ENCODE results near the gene GNG4.
"Not testable (repeated sequence)": the region's sequence is repeated elsewhere in the genome, so short reads cannot be mapped to it uniquely, and the experiment has no call there.

Gene GNG4

DNA sequence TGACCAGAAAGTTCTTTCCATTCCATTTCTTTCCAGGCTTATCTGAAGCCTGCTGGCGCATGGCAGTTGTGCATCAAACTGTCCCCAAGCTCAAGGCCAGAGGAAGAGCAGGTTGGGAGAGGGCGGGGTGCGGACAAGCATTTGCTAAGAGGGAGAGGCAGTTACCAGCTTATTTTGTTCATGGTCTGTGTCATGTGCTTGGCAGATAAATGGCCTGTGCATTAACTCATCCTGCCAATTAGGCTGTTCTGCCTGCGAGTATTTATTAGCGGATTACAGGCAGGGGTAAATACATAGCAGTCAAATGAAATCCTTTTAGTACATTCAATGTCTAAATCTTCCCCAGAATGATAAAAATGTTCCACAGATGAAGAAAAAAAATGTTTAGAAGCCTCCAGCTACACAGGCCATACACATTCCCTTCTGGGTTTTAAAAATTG, 96.5 kb downstream of the GNG4 start:
- DNase-seq (ENCODE audit: low read depth), result peak; percentile 36
- TF ChIP-seq, protein P1, sequence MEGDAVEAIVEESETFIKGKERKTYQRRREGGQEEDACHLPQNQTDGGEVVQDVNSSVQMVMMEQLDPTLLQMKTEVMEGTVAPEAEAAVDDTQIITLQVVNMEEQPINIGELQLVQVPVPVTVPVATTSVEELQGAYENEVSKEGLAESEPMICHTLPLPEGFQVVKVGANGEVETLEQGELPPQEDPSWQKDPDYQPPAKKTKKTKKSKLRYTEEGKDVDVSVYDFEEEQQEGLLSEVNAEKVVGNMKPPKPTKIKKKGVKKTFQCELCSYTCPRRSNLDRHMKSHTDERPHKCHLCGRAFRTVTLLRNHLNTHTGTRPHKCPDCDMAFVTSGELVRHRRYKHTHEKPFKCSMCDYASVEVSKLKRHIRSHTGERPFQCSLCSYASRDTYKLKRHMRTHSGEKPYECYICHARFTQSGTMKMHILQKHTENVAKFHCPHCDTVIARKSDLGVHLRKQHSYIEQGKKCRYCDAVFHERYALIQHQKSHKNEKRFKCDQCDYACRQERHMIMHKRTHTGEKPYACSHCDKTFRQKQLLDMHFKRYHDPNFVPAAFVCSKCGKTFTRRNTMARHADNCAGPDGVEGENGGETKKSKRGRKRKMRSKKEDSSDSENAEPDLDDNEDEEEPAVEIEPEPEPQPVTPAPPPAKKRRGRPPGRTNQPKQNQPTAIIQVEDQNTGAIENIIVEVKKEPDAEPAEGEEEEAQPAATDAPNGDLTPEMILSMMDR (conservative IDR thresholded peaks at IDR 0.05; ENCODE audit: low read length), result no peak
- no peak overlapping the region for H3K4me3 ChIP-seq (ENCODE audit: low read length)

DNA sequence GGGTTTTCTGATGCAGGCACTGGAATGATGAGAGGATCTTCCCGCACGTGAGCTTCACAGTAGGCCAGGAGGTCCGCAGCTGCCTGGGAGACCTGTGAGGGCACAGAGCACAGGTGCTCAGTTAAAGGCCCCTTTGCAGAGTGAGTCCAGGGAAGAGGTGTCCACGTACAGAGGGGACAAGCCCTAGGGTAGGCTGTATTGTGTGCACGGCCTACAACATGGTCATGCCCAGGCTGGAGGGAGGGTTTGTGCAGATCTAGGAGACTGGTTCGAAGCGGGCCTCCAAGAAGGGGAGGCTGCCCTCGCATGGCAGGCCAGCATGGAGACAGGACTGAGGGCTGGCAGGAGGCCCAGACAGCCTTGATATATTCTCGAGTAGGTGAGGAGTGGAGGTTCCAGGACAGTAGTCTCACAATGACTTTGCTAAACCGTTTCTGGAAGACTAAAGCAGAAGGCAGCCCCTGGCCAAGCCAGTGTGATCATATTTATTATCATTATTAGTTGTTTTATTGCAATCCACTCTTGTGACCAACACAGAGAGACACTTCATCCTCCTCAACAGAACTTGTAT, 97.4 kb downstream of the GNG4 start:
- TF ChIP-seq, protein P1 (conservative IDR thresholded peaks at IDR 0.05; ENCODE audit: low read length), result no peak
- H3K4me3 ChIP-seq (ENCODE audit: low read length), result no peak overlapping the region
- no peak for DNase-seq (ENCODE audit: low read depth)

DNA sequence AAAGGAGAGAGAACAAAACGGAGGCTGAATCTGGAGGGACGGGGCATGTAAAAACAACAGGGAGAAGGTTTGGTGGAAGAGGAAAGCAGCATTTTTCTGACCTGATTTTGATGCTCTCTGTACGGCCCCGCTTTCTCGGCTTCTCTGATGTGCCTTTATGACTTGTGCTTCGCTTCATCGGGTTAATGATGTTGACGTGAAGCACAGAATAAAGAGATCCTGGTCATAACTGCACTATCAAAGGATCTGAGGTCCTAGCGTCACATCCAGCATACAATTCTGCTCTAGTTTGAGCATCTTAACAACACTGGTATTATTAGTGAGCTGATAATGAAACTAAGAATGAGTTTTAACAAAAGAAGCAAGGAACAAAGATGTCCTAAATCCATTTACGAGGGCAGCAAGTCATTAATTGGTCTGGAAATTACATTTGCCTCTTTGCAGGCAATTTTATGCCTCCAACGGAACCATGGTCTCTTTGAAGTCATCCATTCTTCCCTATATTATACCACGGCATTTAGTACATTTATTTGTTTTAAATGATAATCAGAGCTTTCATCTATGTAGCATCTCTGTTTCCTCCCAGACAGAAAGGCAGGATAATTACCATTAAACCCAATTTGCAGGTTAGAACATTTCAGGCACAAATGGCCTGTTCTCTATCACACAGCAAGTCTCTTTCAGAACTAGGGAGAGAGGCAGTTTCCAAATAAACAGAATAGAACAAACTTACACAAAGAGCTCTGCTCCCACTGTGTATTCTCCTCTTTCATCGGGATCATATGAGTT, 100.0 kb downstream of the GNG4 start:
- DNase-seq (ENCODE audit: low read depth), result no peak
- no peak overlapping the region for H3K4me3 ChIP-seq (ENCODE audit: low read length)
- TF ChIP-seq, protein P1 (conservative IDR thresholded peaks at IDR 0.05; ENCODE audit: low read length), result no peak

DNA sequence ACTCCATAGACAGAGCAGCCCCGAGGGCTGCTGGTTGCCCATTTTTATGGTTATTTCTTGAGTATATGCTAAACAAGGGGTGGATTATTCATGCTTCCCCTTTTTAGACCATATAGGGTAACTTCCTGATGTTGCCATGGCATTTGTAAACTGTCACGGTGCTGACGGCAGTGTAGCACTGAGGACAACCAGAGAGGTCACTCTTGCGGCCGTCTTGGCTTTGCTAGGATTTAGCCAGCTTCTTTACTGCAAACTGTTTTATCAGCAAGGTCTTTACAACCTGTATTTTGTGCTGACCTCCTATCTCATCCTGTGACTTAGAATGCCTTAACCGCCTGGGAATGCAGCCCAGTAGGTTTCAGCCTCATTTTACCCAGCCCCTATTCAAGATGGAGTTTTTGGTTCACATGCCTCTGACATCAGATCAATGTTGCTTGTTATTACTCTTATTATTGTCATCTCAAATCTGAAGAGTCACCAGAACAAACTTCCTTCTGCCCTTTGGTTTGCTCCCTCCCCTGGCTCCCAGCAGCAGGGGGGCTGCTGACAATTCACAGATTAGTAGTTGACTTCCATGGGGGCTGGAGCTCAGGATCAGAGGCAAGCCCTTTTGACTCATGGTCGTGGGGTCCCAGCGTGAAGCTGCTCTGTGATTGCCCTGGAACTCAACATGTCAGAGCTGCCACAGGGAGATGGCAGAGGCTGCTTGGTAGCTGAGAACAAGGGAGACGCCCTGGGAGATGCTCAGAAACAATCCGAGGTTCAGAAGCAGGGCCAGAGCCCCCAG, 103.0 kb downstream of the GNG4 start:
- DNase-seq (ENCODE audit: low read depth); H3K4me3 ChIP-seq (ENCODE audit: low read length): not testable (repeated sequence)

DNA sequence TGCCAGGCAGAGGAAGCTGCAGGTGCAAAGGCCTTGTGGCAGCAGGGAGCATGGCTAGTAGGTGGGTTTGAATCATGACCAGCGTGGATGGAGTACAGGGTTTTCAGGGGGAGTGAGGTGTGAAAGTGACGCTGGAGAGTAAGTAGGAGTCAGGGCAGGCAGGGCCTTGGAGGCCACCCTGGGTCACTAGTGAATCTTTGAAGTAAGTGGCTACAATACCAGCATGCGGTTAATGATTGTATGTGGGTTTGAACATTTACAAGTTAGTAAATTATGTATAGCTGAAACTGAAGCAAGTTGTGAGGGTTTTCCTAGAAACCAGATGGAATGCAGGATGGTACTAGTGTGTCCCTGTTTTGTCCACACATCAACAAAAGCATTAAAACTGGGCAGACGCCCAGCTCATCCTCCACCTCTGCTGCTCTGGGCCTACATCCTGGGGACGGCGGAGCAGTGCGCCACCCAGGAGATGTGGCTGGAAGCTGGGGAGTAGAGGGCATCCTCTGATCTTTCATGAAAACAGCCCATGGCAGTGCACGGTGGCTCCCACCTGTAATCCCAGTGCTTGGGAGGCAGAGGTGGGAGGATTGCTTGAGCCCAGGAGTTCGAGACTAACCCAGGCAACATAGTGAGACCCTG, 104.2 kb downstream of the GNG4 start:
- no peak for DNase-seq (ENCODE audit: low read depth)
- TF ChIP-seq, protein P1 (conservative IDR thresholded peaks at IDR 0.05; ENCODE audit: low read length), result no peak

DNA sequence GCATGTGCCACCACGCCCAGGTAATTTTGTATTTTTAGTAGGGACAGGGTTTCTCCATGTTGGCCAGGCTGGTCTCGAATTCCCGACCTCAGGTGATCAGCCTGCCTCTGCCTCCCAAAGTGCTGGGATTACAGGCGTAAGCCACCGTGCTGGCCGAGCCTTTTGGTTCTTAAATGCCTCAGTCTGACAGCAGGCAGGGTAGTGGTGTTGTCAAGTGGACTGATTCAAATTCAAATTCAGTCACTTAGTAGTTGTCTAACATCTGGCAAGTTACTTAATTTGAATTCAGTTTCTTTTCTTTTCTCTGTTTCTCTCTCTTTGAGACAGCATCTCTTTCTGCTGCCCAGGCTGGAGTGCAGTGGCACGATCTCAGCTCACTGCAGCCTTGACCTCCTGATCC, 106.7 kb downstream of the GNG4 start:
- H3K4me3 ChIP-seq (ENCODE audit: low read length); DNase-seq (ENCODE audit: low read depth): not testable (repeated sequence)

More for the DNA sequence above, 104.2 kb downstream of the GNG4 start:
- H3K4me3 ChIP-seq (ENCODE audit: low read length), result no peak overlapping the region

DNA sequence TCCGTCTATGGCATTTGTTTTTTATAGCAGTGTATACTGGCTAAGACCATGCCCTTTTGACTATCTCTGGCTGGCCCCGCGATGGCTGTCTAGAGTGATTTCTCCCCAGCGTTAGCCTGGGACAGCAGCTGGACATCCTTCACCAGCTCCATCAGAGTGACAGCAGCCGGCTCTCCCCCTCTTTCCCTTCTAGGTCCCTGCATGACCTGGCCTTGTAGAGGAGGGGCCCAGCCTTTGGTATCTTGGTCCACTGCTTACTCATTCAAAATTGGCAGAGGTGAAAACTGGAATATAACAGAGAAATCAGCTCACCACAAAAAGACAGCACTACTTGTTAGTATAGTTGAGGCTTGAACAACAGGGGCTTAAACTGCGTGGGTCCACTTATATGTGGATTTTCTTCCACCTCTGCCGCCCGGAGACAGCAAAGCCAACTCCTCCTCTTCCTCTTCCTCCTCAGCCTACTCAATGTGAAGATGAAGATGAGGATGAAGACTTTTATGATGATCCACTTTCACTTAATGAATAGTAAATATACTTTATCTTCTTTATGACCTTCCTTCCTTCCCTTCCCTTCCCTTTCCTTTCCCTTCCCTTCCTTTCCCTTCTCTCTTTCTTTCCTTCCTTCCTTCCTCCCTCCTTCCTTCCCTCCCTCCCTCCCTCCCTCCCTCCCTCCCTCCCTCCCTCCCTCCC, 116.0 kb downstream of the GNG4 start:
- TF ChIP-seq, protein P1 (conservative IDR thresholded peaks at IDR 0.05; ENCODE audit: low read length), result no peak
- H3K4me3 ChIP-seq (ENCODE audit: low read length), result no peak overlapping the region
- DNase-seq (ENCODE audit: low read depth), result no peak
